DMS153 (cell line): ENCODE measurements around the gene CCDC150.
"Not testable (repeated sequence)": the region's sequence is repeated elsewhere in the genome, so short reads cannot be mapped to it uniquely, and the experiment has no call there.

Experiments
- DNase-seq: peaks from one replicate; lab custom pipeline; 2025; lab: John Stamatoyannopoulos, UW

Gene CCDC150

GRCh38 chr2:196712867-196713266, 73.4 kb downstream of the CCDC150 start:
- no peak for DNase-seq

GRCh38 chr2:196718419-196719109, 79.0 kb downstream of the CCDC150 start:
- no peak for DNase-seq

DNA sequence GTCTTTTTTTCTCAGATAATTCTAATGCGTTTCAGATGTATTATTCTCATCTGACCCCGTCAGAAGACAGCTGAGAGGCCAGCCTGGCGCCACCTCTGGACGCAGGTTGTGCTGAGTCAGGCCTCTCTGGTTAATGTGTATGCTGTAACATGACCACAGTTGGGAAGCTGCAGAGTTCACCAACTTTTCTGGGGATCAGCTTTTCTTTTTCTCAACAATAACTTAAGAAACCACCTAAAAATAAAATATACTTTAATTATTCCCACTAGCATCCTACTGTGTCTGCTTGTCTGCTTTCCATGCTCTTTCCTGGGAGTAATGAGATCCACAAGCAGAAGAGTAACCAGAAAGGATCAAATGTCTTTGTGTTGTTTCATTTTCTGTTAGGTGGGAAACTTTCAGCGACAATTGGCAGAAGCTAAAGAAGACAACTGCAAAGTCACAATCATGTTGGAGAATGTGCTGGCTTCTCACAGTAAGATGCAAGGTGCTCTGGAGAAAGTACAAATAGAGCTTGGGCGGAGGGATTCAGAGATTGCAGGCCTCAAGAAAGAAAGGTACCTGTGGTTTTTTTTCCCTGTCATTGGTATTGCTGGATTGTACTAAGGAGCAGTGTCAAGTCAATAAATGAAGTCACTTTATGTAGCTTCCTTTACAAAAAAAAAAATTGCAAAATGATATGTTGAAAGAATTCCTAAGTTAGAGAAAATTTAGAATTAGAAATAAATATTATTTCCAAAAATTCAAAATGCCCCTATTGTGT, 79.8 kb downstream of the CCDC150 start:
- DNase-seq, result peak; percentile 2

DNA sequence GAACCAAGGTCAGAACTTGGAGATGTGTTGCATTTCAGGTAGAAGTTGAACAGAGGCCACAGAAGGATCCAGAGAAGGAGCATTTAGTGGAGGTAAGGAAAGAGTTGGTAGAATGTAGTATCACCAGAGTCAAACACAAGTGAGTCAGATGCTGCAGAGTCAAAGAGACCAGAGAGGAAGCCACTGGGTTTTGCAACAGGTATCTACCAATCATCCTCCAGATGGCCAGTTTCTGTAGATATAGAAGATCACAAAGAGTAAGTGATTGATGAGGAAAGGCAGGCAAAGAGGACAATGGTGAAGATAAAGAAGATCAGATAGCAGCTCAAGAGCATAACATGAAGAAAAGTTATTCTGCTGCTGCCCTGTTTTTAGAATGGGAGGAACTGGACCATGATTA, 84.1 kb downstream of the CCDC150 start:
- no peak for DNase-seq

GRCh38 chr2:196725218-196725617, 85.7 kb downstream of the CCDC150 start:
- DNase-seq, result no peak

DNA sequence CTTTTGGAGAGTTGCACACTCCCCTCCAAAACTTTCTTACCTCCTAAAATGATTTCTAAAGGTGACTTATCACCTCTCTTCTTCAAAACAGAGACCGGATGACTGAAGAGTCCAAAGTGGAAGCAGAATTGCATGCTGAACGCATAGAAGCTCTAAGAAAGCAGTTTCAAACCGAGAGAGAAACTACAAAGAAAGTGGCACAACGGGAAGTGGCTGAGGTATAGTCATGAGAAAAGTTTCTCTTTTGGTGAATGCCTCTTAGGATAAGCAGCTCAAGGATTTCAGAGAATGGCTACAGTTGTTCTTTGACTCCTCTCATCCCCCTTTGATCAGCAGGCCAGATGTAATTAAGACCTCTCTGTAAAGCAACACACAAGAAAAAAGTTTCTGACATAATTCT, 86.4 kb downstream of the CCDC150 start:
- DNase-seq, result no peak

DNA sequence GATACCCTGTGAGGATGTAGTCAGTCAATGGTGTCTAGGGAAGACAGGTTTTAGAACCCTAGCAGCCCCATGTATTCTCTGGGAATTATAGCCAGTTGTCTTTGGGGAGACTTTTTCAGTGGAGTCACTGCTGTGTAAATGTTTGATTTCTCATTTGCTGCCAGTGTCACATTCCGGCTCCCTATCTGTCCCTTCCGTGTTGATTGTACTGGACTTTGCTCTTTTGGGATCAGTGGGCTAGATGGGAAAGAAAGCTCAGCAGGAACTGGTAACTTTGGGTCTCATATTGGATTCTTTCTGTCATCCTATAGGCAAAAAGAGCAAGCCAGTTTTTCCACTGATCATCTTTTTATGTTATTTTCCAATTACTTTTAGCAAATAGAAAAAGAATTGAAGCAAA, 89.9 kb downstream of the CCDC150 start:
- no peak for DNase-seq

DNA sequence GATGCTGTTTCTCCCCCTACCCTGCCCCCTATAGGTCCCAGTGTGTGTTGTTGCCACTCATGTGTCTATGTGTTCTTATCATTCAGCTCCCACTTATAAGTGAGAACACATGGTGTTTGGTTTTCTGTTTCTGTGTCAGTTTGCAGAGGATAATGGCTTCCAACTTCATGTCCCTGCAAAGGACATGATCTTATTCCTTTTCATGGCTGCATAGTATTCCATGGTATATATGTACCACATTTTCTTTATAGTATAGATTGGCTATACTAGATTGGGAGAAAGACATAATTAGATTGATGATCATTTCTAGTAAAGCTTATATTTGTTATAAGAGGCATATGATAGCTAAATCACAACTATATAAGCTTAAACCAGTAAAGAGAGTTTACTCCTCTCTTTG, 97.1 kb downstream of the CCDC150 start:
- DNase-seq, result not testable (repeated sequence)

GRCh38 chr2:196737046-196737445, 97.5 kb downstream of the CCDC150 start:
- DNase-seq, result no peak

GRCh38 chr2:196739031-196739430, 99.5 kb downstream of the CCDC150 start:
- DNase-seq, result no peak

- no peak for DNase-seq
Observed at GRCh38 chr2:196742216-196742615, 102.7 kb downstream of the CCDC150 start.

- no peak for DNase-seq
Observed at GRCh38 chr2:196742685-196743084, 103.2 kb downstream of the CCDC150 start.

DNA sequence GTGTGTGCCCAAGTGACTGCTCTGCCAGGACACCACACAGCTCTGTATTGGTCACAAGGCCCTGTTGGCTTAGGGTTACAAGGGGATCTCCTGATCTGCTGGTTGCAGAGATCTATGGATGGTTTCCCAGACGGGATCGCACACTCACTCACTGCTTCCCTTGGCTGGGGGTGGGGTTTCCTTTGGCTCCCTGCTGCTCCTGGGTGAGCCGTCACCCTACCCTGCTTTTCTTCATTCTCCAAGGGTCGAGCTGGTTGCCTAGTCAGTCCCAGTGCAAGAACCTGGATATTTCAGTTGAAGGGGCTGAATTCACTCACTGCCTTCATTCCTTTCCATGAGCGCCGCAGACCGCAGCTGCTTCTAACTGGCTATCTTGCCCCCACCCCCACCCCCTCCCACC, 103.7 kb downstream of the CCDC150 start:
- no peak for DNase-seq

- DNase-seq, result no peak
Observed at GRCh38 chr2:196745711-196746110, 106.2 kb downstream of the CCDC150 start.

- DNase-seq, result no peak
Observed at GRCh38 chr2:196747400-196747799, 107.9 kb downstream of the CCDC150 start.

DNA sequence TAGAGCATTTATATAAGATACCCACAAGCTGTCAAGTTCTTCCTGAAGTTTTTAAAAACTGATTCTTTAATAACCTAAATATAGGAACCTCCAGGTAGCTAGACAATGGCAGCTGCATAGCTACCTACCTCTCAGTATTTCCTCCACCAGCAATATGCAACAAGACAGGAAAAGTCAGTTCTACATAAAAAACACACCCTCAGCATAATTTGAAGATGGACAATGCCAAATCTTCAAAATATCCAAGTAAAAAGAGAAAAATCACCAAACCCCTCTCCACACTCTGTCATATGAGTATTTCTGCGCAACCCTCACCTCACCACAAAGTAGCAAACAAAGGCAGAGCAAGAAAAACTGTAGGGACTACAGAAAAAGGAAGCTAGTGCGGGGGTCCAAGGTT, 108.6 kb downstream of the CCDC150 start:
- DNase-seq, result no peak

- DNase-seq, result no peak
Observed at GRCh38 chr2:196750291-196750923, 110.9 kb downstream of the CCDC150 start.

GRCh38 chr2:196750977-196751631, 111.6 kb downstream of the CCDC150 start:
- DNase-seq, result no peak

DNA sequence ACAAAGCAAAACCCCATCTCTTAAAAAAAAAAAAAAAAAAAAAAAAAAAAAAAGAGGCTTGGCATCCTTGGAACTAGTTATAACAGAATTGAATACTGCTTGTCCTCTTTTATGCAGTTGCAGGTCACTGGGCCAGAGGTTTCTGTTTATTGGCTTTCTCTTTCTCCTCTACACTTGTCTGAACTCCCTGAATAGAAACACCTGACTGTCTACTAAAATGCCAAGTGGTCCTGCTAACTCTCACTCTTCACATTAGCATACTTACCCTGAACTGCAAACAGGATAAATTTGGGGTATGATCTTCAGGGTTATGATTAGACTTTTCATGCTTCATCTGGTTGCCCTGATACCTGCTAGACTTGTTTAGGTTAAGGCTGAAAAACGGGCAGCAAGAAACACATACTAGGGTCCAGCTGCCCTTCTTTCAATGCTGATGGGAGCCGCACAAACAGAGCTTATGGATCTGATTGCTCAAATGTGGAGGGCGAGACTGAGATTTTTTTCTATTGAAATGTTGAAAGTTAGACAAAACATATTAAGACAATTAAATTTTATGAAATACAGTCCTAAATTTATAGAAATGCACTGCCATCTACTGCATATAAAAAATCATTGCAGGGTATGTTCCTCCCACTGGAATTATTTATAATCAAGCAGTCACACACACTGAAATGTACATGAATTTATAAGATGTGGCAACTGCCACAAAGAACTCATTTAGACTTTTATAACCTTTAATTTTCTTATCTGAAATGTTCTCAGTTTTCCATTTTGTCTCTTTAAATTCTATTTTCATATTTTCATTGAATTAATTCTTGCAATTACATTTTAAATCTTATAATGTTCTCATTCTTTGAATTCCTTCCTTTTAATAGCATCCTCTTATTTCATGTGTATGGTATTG, 119.2 kb downstream of the CCDC150 start:
- no peak for DNase-seq

DNA sequence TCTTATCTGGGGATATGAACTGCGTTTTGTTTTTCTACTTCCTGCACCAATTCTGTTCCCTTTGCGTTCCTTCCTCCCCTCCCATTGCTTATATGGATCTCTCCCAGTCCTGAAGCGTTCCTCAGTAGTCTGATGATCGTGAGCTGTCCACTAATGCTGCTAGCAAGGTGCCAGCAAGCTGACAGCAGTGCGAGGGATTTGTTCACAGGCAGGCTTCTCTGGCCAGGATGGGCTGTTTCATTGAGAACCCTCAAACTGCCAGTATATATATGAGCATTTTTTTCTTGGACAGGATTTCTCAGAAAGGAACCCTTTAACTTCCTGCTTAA, 119.8 kb downstream of the CCDC150 start:
- DNase-seq, result no peak

DNA sequence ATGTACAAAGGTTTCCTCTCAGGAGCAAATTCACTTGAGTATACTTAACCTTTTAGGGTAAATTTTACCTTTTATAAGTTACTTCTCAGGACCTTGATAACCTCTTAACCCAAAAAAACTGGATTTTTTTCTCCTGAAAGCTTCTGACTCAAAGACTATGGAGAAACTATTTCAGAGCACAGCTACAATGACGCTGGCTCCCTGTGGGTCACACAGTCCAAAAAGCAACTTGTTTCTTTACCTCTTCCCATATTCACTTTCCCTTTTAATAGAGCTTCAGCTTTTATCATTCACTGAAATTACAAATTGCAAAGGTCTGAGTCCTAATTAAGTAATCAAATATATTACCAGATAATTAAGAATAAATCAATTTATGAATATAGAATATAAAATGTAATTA, 127.6 kb downstream of the CCDC150 start:
- DNase-seq, result no peak
